ENCODE measurements around the gene FAT1.

DNA sequence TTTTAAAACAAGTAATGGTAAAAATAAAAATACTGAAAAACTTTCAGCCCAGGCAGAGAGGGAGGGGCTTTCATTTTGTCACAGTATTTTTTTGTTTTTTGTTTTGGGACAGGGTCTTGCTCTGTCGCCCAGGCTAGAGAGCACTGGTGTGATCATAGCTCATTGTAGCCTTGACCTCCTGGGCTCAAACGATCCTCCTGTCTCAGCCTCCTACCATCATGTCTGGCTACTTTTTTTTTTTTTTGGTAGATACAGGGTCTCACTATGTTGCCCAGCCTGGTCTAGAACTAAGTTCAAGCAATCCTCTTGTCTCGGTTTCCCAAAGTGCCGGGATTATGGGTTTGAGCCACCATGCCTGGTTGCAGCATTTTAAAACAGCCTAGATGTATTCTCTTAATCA is 40.8 kb upstream of the FAT1 start:
- TF ChIP-seq TARDBP (IDR thresholded peaks at IDR 0.05): no peak
- TF ChIP-seq ELF4 (IDR thresholded peaks at IDR 0.05): no peak
- TF ChIP-seq SUZ12 (IDR thresholded peaks at IDR 0.05): no peak
- TF ChIP-seq, protein P1, sequence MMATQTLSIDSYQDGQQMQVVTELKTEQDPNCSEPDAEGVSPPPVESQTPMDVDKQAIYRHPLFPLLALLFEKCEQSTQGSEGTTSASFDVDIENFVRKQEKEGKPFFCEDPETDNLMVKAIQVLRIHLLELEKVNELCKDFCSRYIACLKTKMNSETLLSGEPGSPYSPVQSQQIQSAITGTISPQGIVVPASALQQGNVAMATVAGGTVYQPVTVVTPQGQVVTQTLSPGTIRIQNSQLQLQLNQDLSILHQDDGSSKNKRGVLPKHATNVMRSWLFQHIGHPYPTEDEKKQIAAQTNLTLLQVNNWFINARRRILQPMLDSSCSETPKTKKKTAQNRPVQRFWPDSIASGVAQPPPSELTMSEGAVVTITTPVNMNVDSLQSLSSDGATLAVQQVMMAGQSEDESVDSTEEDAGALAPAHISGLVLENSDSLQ (IDR thresholded peaks at IDR 0.05): no peak
- no peak for TF ChIP-seq NFRKB (IDR thresholded peaks at IDR 0.05)
- TF ChIP-seq ARNT (IDR thresholded peaks at IDR 0.05): no peak
- TF ChIP-seq ZNF384 (IDR thresholded peaks at IDR 0.05): no peak
- no peak for TF ChIP-seq L3MBTL2 (conservative IDR thresholded peaks at IDR 0.05)
- no peak for TF ChIP-seq HDGF (IDR thresholded peaks at IDR 0.05; ENCODE audit: borderline replicate concordance)
- TF ChIP-seq SP1 (IDR thresholded peaks at IDR 0.05): no peak
- TF ChIP-seq BHLHE40 (IDR thresholded peaks at IDR 0.05; ENCODE audit: borderline replicate concordance): no peak
- no peak for TF ChIP-seq FOXA1 (IDR thresholded peaks at IDR 0.05)
- TF ChIP-seq FOXK2 (IDR thresholded peaks at IDR 0.05): no peak
- no peak for TF ChIP-seq FOXM1 (IDR thresholded peaks at IDR 0.05; ENCODE audit: borderline replicate concordance)
